HAP-1 (cell line): ENCODE results near the gene BCL2L15.

Source experiments
- DNase-seq, 2 experiments: peaks; one replicate each; pipeline ENCODE4 v3.0.0-alpha.2; 2016 to 2020; ENCODE audit warnings: low spot score in 2 of 2
- H3K27me3 ChIP-seq: fragments of 250-450 bp; sonication (Bioruptor Pico); 2 replicates; pipeline ENCODE4 v1.5.1; 2020; ENCODE audit warnings: low read depth, mild to moderate bottlenecking, moderate library complexity
- H3K36me3 ChIP-seq: fragments of 250-450 bp; sonication (Bioruptor Pico); replicated peaks from 2 replicates; pipeline ENCODE4 v1.5.1; 2020; ENCODE audit warnings: mild to moderate bottlenecking
- H3K4me1 ChIP-seq: fragments of 250-450 bp; sonication (Bioruptor Pico); 2 replicates; pipeline ENCODE4 v1.5.1; 2020; ENCODE audit warnings: mild to moderate bottlenecking
- H3K4me3 ChIP-seq: fragments of 250-450 bp; sonication (Bioruptor Pico); 2 replicates; pipeline ENCODE4 v1.5.1; 2020; ENCODE audit warnings: mild to moderate bottlenecking, moderate library complexity
- H3K9me3 ChIP-seq: fragments of 250-450 bp; sonication (Bioruptor Pico); 2 replicates; pipeline ENCODE4 v1.5.1; 2020; ENCODE audit warnings: mild to moderate bottlenecking, moderate library complexity
- in situ Hi-C: fragments of 300-500 bp; cut with MboI; formaldehyde crosslinking; loops from 3 replicates; pipeline ENCODE4 v1.14.3; 2020; ENCODE audit warnings: low sequenced_read_pairs, inconsistent platforms, mixed read lengths

BCL2L15 gene

DNA sequence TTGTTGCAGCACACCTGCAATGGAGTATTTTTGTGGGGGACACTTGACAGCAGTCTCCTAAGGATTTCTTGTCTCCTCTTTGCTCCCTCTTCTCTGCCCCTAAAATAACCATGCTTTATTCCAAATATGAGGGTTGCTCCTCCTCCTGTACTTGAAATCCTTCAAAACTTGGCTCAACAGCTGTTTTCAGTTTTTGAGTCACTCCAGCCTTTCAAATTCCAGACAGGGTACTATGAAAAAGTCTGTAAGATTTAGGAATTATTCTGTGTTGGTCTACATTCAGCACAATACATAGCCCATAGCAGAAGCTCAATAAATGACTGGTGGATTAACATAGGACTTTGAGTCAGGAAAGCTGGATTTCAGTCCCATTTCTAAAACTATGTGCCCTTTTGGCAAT is 11.7 kb upstream of the BCL2L15 start:
- no peak overlapping the region for H3K4me3 ChIP-seq
- H3K36me3 ChIP-seq: peaks cover 42% of the 10 kb centered on the region
- in situ Hi-C loops: no loop called here
- H3K4me1 ChIP-seq: peaks cover 8% of the 10 kb centered on the region
- H3K9me3 ChIP-seq: no peaks in the 10 kb centered on the region
- DNase-seq: no peak
- H3K27me3 ChIP-seq: no peaks in the 10 kb centered on the region

DNA sequence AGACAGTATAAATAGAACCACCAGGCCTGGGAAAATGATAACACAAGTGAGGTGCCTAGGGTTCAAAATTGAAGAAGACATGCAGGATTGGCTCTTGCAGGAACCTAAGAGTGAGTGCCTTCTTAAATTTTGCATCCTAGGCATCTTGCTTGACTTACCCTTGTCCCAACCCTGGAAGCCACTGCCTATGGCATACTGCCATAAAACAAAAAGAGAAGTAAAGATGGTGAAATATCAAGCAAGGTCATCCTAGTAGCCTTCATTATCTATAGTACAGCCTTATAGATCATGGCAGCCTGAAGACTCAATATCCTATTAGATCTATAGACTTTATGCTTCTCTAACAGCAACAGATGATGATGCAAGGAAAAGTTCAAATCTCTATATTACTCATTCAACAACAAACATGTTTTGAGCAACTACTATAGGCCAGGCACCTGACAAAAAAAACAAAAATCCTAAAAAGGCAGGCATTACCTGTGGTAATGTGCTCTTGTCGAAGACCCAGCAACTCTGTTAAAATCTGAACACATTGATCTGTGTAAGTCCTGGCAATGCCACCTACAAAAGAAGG is 10.9 kb upstream of the BCL2L15 start:
- H3K4me1 ChIP-seq: peaks cover 2% of the 10 kb centered on the region
- no peak for DNase-seq
- H3K27me3 ChIP-seq: no peaks in the 10 kb centered on the region
- H3K9me3 ChIP-seq: no peaks in the 10 kb centered on the region
- no peak overlapping the region for H3K4me3 ChIP-seq
- in situ Hi-C loops: no loop called here
- peaks cover 42% of the 10 kb centered on the region for H3K36me3 ChIP-seq

GRCh38 chr1:113895961-113896360 is 8.6 kb upstream of the BCL2L15 start:
- Histone ChIP-seq H3K4me3 (no peak overlapping the region), H3K36me3 (peaks cover 40% of the 10 kb centered on the region), H3K27me3 (no peaks in the 10 kb centered on the region), H3K4me1 (no peaks in the 10 kb centered on the region), H3K9me3 (no peaks in the 10 kb centered on the region)
- no peak for DNase-seq
- in situ Hi-C loops: no loop called here

GRCh38 chr1:113895098-113895497 is 7.7 kb upstream of the BCL2L15 start:
- no peaks in the 10 kb centered on the region for H3K27me3 ChIP-seq
- DNase-seq: no peak
- H3K36me3 ChIP-seq: peaks cover 35% of the 10 kb centered on the region
- no peak overlapping the region for H3K4me3 ChIP-seq
- no peaks in the 10 kb centered on the region for H3K9me3 ChIP-seq
- no peaks in the 10 kb centered on the region for H3K4me1 ChIP-seq
- in situ Hi-C loops: no loop called here

GRCh38 chr1:113893267-113893666 is 5.9 kb upstream of the BCL2L15 start:
- Histone ChIP-seq H3K4me3 (no peak overlapping the region), H3K27me3 (no peaks in the 10 kb centered on the region), H3K36me3 (peaks cover 30% of the 10 kb centered on the region), H3K4me1 (no peaks in the 10 kb centered on the region), H3K9me3 (no peaks in the 10 kb centered on the region)
- no peak for DNase-seq
- in situ Hi-C loops: no loop called here

DNA sequence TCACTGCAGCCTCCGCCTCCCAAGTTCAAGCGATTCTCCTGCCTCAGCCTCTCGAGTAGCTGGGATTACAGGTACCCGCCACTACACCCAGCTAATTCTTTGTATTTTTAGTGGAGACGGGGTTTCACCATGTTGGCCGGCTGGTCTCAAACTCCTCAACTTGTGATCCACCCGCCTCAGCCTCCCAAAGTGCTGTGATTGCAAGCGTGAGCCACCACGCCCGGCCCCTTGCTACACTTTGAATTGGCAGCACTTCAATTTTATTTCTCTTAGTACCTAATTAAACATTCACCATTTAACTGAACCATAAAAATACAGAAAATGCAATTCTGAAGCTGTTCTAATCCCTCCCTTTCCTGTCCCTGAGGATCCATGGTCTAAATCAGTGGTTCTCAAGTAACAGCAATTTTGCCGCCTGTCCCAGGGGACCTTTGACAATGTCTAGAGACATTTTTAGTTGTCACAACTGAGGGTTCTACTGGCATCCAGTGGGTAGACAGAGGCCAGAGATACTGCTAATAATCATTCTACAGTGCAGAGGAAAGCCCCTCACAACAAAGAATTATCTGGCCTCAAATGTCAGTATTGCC is 4.3 kb upstream of the BCL2L15 start:
- H3K27me3 ChIP-seq: no peaks in the 10 kb centered on the region
- peaks cover 21% of the 10 kb centered on the region for H3K36me3 ChIP-seq
- no peak for DNase-seq
- no peaks in the 10 kb centered on the region for H3K9me3 ChIP-seq
- H3K4me3 ChIP-seq: no peak overlapping the region
- in situ Hi-C loops: no loop called here
- H3K4me1 ChIP-seq: no peaks in the 10 kb centered on the region

- in situ Hi-C loops: no loop called here
Observed at GRCh38 chr1:113890816-113891215, 3.4 kb upstream of the BCL2L15 start.

GRCh38 chr1:113886417-113887401 is 672 bp downstream of the BCL2L15 start:
- Histone ChIP-seq H3K36me3 (no peaks in the 10 kb centered on the region), H3K27me3 (no peaks in the 10 kb centered on the region), H3K4me1 (no peaks in the 10 kb centered on the region), H3K9me3 (no peaks in the 10 kb centered on the region), H3K4me3 (no peak overlapping the region)
- in situ Hi-C loops: no loop called here
- DNase-seq: no peak

More at GRCh38 chr1:113890816-113891215, 3.4 kb upstream of the BCL2L15 start:
- no peaks in the 10 kb centered on the region for H3K9me3 ChIP-seq
- H3K36me3 ChIP-seq: peaks cover 13% of the 10 kb centered on the region
- DNase-seq: no peak
- no peak overlapping the region for H3K4me3 ChIP-seq
- no peaks in the 10 kb centered on the region for H3K4me1 ChIP-seq
- H3K27me3 ChIP-seq: no peaks in the 10 kb centered on the region

GRCh38 chr1:113881661-113882060 is 5.7 kb downstream of the BCL2L15 start:
- in situ Hi-C loops: no loop called here

DNA sequence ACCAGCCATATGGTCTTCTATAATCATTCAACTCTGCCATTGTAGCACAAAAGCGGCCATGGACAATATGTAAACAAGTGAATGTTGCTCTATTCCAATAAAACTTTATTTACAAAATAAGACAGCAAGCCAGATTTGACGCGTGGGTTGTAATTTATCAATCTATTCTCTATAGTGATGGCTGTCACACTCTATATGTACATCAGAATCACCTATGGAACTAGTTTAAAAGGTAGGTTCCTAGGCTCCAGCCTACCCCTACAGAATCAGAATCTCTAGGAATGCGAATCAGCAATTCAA is 7.7 kb downstream of the BCL2L15 start:
- H3K9me3 ChIP-seq: no peaks in the 10 kb centered on the region
- H3K4me1 ChIP-seq: no peaks in the 10 kb centered on the region
- no peaks in the 10 kb centered on the region for H3K27me3 ChIP-seq
- DNase-seq: no peak
- no peak overlapping the region for H3K4me3 ChIP-seq
- no peaks in the 10 kb centered on the region for H3K36me3 ChIP-seq
- in situ Hi-C loops: no loop called here

More at GRCh38 chr1:113881661-113882060, 5.7 kb downstream of the BCL2L15 start:
- Histone ChIP-seq H3K27me3 (no peaks in the 10 kb centered on the region), H3K9me3 (no peaks in the 10 kb centered on the region), H3K4me3 (no peak overlapping the region), H3K4me1 (no peaks in the 10 kb centered on the region), H3K36me3 (no peaks in the 10 kb centered on the region)
- DNase-seq: no peak

GRCh38 chr1:113876176-113876575 is 11.2 kb downstream of the BCL2L15 start:
- no peak for DNase-seq
- no peak overlapping the region for H3K4me3 ChIP-seq
- H3K27me3 ChIP-seq: no peaks in the 10 kb centered on the region
- in situ Hi-C loops: no loop called here
- H3K4me1 ChIP-seq: no peaks in the 10 kb centered on the region
- H3K36me3 ChIP-seq: no peaks in the 10 kb centered on the region
- H3K9me3 ChIP-seq: no peaks in the 10 kb centered on the region

- in situ Hi-C loops: no loop called here
Observed at GRCh38 chr1:113875714-113876113, 11.7 kb downstream of the BCL2L15 start.

DNA sequence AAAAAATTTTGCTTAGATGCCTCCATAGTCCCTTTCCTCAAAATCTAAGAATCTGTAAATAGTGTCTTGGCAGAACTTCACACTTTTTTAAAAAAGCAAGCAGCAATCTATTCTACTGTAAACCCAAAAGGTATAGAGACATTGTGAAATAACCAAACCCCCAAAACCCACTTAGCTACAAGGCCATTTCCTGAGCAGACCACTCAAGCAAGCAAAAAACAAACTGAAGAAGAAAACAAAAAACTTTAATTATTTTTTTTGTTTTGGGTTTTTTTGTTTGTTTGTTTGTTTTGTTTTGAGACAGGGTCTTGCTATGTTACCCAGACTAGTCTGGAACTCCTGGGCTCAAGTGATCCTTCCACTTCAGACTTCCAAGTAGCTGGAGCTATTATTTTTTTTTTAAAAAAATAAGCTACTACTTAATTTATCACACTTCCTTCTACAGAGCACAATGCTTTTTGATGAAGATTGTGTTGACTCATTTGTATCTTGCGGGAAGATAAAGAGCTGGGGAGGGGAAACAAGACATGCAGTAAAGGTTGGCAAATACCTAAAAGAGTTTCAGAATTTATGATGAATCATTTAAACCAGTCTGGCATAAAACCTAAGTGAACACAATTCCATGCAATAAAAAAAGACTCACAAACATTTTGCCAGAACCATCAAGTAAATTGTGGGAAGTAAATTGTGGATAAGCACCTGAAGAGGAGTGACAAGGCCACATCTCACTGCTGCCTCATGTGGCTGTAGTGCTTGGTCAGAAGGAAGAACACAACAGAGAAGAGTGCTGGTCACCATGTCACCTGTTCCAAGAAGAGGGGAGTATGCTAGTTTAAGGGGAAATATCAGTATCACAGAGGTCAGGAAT is 13.1 kb downstream of the BCL2L15 start:
- no peaks in the 10 kb centered on the region for H3K4me1 ChIP-seq
- no peaks in the 10 kb centered on the region for H3K36me3 ChIP-seq
- no peaks in the 10 kb centered on the region for H3K9me3 ChIP-seq
- in situ Hi-C loops: no loop called here
- no peak for DNase-seq
- no peak overlapping the region for H3K4me3 ChIP-seq
- no peaks in the 10 kb centered on the region for H3K27me3 ChIP-seq

More at GRCh38 chr1:113875714-113876113, 11.7 kb downstream of the BCL2L15 start:
- no peaks in the 10 kb centered on the region for H3K36me3 ChIP-seq
- H3K9me3 ChIP-seq: no peaks in the 10 kb centered on the region
- no peak for DNase-seq
- H3K4me3 ChIP-seq: no peak overlapping the region
- no peaks in the 10 kb centered on the region for H3K27me3 ChIP-seq
- H3K4me1 ChIP-seq: no peaks in the 10 kb centered on the region
